ENCODE data around the gene NFATC1.

Gene NFATC1

DNA sequence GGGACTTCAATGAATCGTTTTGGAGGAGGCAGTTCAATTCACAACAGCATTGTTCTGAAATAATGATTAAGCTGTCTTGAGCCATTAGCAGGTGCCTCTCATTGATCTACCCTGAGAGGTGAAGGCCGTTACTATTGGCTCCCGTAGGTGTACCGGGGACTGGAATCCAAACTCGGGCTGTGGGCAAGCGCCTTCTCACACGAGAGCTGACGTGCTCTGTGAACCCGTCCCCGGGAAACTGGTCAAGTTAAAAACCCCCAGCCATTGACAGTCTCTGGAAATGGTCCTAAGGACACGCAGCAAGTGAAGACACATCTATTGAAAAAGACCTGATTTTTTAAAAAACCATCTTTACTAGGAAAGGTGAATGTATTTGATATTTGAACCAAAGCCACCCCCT, 8.1 kb upstream of the NFATC1 start:
- H3K4me3 ChIP-seq (replicated peaks; ENCODE audit: low read depth, low read length), result no peak overlapping the region
- DNase-seq (ENCODE audit: extremely low read depth, low read depth), result no peak
- TF ChIP-seq CTCF (IDR thresholded peaks at IDR 0.05; ENCODE audit: low read depth, low read length, missing control alignments), result no peak

DNA sequence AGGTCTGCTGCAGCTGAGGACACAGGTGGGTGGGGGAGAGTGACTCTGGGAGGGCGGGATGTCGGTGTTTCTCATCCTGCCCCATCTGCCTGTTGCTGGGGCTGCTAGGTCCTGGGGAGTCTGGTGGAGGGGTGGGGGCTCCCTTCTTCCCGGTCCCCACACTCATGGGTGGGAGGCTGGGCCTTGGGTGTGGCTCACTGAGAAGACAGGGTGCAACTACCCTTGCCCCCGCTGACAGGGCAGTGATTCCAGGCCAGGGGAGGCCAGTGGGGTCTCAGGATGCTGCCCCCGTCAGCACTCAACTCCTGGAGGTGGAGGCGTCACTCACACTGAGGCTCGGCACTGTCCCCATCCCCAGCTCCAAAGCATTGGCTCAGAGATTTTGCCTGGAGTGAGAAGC, 7.7 kb upstream of the NFATC1 start:
- no peak for DNase-seq (ENCODE audit: extremely low read depth, low read depth)
- H3K4me3 ChIP-seq (replicated peaks; ENCODE audit: low read depth, low read length), result no peak overlapping the region
- no peak for TF ChIP-seq CTCF (IDR thresholded peaks at IDR 0.05; ENCODE audit: low read depth, low read length, missing control alignments)

DNA sequence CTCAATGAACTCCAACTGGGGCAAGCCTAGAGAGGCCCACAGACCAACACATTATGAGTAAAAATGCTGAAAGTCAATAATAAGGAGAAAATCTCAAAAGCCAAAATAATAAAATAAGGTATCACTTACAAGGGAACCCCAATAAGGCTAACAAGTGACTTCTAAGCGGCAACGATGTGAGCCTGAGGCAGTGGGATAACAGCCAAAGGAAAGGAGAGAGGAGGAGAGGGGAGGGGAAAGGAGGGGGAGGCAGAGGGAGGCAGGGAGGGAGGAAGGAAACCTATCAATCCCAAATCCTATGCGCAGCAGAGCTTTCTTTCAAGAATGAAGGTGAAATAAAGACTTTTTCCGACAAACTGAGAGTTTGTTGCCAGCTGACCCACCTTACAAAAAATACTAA, 6.0 kb upstream of the NFATC1 start:
- no peak overlapping the region for H3K4me3 ChIP-seq (replicated peaks; ENCODE audit: low read depth, low read length)
- no peak for TF ChIP-seq CTCF (IDR thresholded peaks at IDR 0.05; ENCODE audit: low read depth, low read length, missing control alignments)
- DNase-seq (ENCODE audit: extremely low read depth, low read depth), result no peak

DNA sequence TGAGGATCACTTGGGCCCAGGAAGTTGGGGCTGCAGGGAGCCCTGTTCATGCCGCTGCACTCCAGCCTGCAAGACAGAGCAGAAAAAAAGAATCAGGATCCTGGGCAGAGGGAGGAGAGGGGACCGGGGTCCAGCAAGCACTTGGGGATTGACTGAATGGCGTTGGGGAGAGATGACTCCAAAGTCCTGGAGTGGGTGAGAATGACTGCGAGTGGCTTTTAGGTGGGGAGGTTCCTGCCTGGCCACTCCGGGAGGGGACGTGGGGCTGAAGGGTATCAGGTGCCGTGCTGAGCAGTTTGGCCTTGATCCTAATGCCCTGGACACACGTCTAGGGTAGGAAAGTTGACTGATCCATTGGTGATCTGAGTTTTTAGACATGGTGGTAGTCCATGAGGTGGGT, 3.5 kb upstream of the NFATC1 start:
- TF ChIP-seq CTCF (IDR thresholded peaks at IDR 0.05; ENCODE audit: low read depth, low read length, missing control alignments), result no peak
- DNase-seq (ENCODE audit: extremely low read depth, low read depth), result no peak

GRCh38 chr18:79393181-79393634, 2.5 kb upstream of the NFATC1 start:
- DNase-seq (ENCODE audit: extremely low read depth, low read depth), result no peak
- no peak for TF ChIP-seq CTCF (IDR thresholded peaks at IDR 0.05; ENCODE audit: low read depth, low read length, missing control alignments)
- H3K4me3 ChIP-seq (replicated peaks; ENCODE audit: low read depth, low read length), result peak overlapping the region; percentile 42

More for the DNA sequence above, 3.5 kb upstream of the NFATC1 start:
- H3K4me3 ChIP-seq (replicated peaks; ENCODE audit: low read depth, low read length), result no peak overlapping the region

- no peak for TF ChIP-seq CTCF (IDR thresholded peaks at IDR 0.05; ENCODE audit: low read depth, low read length, missing control alignments)
- peak overlapping the region; percentile 42 for H3K4me3 ChIP-seq (replicated peaks; ENCODE audit: low read depth, low read length)
- DNase-seq (ENCODE audit: extremely low read depth, low read depth), result peak; percentile 35
These were observed 1.8 kb upstream of the NFATC1 start for GRCh38 chr18:79393635-79394533.

Measured in HFF-Myc (cell line).